Metanephros (tissue), 1 donor: Measurements from ENCODE around the gene ECHDC3. TPM values are rescaled to one million over a fixed set of nuclear protein-coding genes. Genes with fewer than 3 reads are reported as not detected.

Source experiments
- total RNA-seq: library from RNA; depleted of rRNA; stranded (reverse); fragments of >200 nt; gene quantifications from one replicate; pipeline ENCODE4 v1.2.3, GENCODE V29; 2014

Gene ECHDC3, protein sequence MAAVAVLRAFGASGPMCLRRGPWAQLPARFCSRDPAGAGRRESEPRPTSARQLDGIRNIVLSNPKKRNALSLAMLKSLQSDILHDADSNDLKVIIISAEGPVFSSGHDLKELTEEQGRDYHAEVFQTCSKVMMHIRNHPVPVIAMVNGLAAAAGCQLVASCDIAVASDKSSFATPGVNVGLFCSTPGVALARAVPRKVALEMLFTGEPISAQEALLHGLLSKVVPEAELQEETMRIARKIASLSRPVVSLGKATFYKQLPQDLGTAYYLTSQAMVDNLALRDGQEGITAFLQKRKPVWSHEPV
- total RNA-seq, result 30.1 TPM

DNA sequence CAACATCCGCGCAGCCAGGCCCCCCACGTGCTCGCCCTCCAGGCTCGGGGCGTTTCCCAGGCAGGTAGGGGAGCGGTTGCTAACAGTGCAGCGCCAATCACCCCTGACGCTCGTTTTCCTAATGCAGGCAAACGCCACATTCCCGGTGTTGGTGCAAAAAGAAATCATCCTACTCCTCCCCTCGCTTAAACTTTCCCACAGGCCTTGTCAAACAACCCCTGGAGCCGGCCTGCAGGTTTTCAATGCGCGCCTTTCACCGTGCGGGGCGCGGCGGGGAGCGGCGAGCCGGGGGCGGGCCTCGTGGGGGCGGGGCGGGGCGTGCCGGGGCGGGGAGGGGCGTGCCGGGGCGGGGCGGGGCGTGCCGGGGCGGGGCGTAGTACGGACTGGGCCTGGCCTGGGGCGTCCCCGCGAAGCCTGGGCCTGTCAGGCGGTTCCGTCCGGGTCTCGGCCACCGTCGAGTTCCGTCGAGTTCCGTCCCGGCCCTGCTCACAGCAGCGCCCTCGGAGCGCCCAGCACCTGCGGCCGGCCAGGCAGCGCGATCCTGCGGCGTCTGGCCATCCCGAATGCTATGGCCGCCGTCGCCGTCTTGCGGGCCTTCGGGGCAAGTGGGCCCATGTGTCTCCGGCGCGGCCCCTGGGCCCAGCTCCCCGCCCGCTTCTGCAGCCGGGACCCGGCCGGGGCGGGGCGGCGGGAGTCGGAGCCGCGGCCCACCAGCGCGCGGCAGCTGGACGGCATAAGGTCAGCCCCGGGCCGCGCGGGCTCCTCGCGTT, at the start of gene ECHDC3:
TSS of gene ECHDC3 (plus strand) at position 374 of the 770 bp plus-strand sequence. CDS start at position 569, 195 bp downstream.

Other genes with a start within 250 kb of the ECHDC3 start
- gene USP6NL, start 130.7 kb upstream of the ECHDC3 start, total RNA-seq, result 20.1 TPM
- 12.4 TPM for gene PROSER2, start 81.0 kb downstream of the ECHDC3 start, total RNA-seq